Glutamatergic neuron (in vitro differentiated cells): ENCODE data around the gene RIPK3. TPM values are rescaled to one million over a fixed set of nuclear protein-coding genes. Genes with fewer than 3 reads are reported as not detected.

Experiments used
- DNase-seq: peaks from one replicate; pipeline ENCODE4 v3.0.0; 2022
- H3K27ac Mint-ChIP-seq: one replicate; pipeline ENCODE4 v1.8.0; 2020; ENCODE audit warnings: mild to moderate bottlenecking, mixed read lengths, inconsistent platforms; ENCODE audit not compliant: unreplicated experiment
- H3K27me3 Mint-ChIP-seq: one replicate; pipeline ENCODE4 v1.8.0; 2020; ENCODE audit warnings: mild to moderate bottlenecking, moderate library complexity, mixed read lengths, inconsistent platforms; ENCODE audit not compliant: unreplicated experiment
- H3K36me3 Mint-ChIP-seq: one replicate; pipeline ENCODE4 v1.8.0; 2020; ENCODE audit warnings: mild to moderate bottlenecking, mixed read lengths, inconsistent platforms; ENCODE audit not compliant: unreplicated experiment
- H3K4me1 Mint-ChIP-seq: one replicate; pipeline ENCODE4 v1.8.0; 2020; ENCODE audit warnings: mild to moderate bottlenecking, low read depth, mixed read lengths, inconsistent platforms; ENCODE audit not compliant: unreplicated experiment
- H3K4me3 Mint-ChIP-seq: one replicate; pipeline ENCODE4 v1.8.0; 2020; ENCODE audit warnings: mild to moderate bottlenecking, mixed read lengths, inconsistent platforms; ENCODE audit not compliant: unreplicated experiment
- H3K9me3 Mint-ChIP-seq: one replicate; pipeline ENCODE4 v1.8.0; 2020; ENCODE audit warnings: mild to moderate bottlenecking, moderate library complexity, mixed read lengths, inconsistent platforms; ENCODE audit not compliant: unreplicated experiment
- total RNA-seq: library from RNA; stranded (reverse); fragmentation: NEBNext Ultra II Directional; extraction: Animal tissue kit (Norgen Biotek cat#: 25700); gene quantifications from one replicate; pipeline ENCODE4 v1.2.1, GENCODE V29; 2021; ENCODE audit not compliant: unreplicated experiment
- TF ChIP-seq, protein P1 (sequence below): fragments of 200-600 bp; sonication (generic); IDR thresholded peaks from one replicate; pipeline ENCODE4 v1.5.0; 2021; ENCODE audit not compliant: partially characterized antibody, unreplicated experiment

The RIPK3 gene
- total RNA-seq, 1 donor from 2014 or later: not detected

DNA sequence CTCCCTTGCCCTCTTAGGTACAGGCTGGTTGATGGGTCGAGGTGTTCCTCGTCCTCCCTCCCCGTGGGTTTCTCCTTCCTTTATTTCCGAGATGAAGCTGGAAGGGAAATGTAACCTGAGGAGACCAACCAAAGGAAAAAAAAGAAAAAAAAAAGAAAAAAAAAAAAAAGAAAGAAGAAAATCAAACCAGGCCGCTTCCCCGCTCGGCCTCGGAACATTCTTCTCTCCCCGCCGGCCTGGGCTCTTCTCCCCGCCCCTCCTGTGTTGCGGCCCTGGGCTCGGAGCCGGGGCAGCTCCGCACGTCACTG lies 26.6 kb upstream of the RIPK3 start:
- H3K4me3 Mint-ChIP-seq: peak overlapping the region; percentile 85
- H3K4me1 Mint-ChIP-seq: peaks cover 3% of the 10 kb centered on the region
- H3K27ac Mint-ChIP-seq: no peak overlapping the region
- DNase-seq: no peak
- TF ChIP-seq, protein P1, sequence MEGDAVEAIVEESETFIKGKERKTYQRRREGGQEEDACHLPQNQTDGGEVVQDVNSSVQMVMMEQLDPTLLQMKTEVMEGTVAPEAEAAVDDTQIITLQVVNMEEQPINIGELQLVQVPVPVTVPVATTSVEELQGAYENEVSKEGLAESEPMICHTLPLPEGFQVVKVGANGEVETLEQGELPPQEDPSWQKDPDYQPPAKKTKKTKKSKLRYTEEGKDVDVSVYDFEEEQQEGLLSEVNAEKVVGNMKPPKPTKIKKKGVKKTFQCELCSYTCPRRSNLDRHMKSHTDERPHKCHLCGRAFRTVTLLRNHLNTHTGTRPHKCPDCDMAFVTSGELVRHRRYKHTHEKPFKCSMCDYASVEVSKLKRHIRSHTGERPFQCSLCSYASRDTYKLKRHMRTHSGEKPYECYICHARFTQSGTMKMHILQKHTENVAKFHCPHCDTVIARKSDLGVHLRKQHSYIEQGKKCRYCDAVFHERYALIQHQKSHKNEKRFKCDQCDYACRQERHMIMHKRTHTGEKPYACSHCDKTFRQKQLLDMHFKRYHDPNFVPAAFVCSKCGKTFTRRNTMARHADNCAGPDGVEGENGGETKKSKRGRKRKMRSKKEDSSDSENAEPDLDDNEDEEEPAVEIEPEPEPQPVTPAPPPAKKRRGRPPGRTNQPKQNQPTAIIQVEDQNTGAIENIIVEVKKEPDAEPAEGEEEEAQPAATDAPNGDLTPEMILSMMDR: no peak
- peaks cover 6% of the 10 kb centered on the region for H3K27me3 Mint-ChIP-seq
- peaks cover 8% of the 10 kb centered on the region for H3K9me3 Mint-ChIP-seq
- H3K36me3 Mint-ChIP-seq: no peaks in the 10 kb centered on the region

DNA sequence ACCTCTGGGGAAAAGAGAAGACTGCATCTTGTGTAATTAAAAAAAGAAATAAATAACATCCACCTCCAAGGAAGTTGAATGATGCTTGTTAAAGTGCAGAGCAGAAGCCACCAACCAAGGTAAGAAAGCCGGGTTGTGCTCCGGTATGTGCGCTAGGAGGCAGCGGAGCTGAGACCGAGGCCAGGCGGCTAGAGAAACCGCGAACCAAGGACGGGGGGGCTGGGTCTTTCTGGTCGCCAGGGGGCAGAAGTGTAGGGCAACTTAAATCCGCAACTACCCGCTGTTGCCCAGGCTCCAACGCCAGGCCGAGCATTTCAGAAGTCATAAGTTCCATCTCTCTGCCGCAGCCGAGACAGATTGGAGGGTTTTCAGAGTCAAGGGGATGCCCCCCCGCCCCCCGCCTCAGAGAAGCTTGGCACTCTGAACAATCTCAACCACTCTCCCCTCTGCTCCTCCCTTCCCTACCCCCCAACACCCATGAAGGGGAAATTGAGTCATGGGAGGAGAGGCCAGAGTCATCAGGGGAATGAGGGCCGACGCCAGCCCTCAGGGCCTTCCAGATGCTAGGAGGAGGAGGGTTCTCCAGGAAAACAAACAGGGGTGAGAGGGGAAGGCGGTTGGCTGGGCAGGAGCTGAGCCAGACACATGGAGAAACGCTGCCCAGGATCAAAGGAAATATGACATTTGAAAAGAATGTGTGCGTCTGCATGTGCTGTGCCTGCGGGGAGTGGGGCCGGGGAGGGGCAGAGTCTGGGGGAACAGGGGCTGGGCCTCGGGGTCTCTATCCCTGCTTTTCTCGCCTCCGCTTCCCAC lies 26.0 kb upstream of the RIPK3 start:
- Mint-ChIP-seq H3K4me3 (peak overlapping the region; percentile 85), H3K9me3 (peaks cover 5% of the 10 kb centered on the region), H3K4me1 (peaks cover 3% of the 10 kb centered on the region), H3K27ac (peak overlapping the region; percentile 80), H3K27me3 (peaks cover 6% of the 10 kb centered on the region), H3K36me3 (no peaks in the 10 kb centered on the region)
- TF ChIP-seq, protein P1: peak; percentile 79
- peak; percentile 89 for DNase-seq

DNA sequence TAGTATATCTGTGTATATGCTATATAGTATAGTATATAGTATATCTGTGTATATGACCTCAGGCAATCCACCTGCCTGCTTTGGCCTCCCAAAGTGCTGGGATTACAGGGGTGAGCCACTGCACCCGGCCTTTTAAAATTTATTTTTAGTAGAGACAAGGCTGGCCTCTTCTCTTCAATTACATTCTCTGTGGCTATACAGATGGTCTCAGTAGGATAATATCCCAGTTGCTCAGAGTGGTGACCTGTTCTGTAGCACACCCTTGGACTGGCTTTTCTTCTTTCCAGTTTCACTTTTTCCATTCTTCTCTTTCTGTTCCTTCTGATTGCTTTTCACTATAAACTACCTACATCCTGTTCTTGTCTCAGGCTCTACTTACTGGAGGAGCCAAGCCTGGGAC lies 25.1 kb upstream of the RIPK3 start:
- DNase-seq: no peak
- no peak overlapping the region for H3K27ac Mint-ChIP-seq
- H3K4me3 Mint-ChIP-seq: peak overlapping the region; percentile 85
- H3K9me3 Mint-ChIP-seq: peaks cover 7% of the 10 kb centered on the region
- peaks cover 6% of the 10 kb centered on the region for H3K27me3 Mint-ChIP-seq
- H3K36me3 Mint-ChIP-seq: no peaks in the 10 kb centered on the region
- TF ChIP-seq, protein P1: no peak
- peaks cover 3% of the 10 kb centered on the region for H3K4me1 Mint-ChIP-seq

DNA sequence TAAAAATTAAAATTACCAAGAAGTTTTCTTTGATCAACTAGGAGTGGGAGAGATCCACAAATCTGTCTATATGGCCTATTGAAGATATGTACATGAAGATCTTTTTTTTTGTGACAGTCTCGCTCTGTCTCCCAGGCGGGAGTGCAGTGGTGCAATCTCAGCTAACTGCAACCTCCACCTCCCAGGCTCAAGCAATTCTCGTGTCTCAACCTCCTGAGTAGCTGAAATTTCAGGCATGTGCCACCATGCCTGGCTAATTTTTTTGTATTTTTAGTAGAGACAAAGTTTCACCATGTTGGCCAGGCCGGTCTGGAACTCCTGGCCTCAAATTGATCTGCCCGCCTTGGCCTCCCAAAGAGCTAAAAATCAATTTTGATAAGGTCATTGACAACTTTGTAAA lies 23.6 kb upstream of the RIPK3 start:
- no peaks in the 10 kb centered on the region for H3K36me3 Mint-ChIP-seq
- TF ChIP-seq, protein P1: no peak
- DNase-seq: no peak
- peaks cover 1% of the 10 kb centered on the region for H3K4me1 Mint-ChIP-seq
- H3K9me3 Mint-ChIP-seq: peaks cover 9% of the 10 kb centered on the region
- H3K27ac Mint-ChIP-seq: no peak overlapping the region
- no peak overlapping the region for H3K4me3 Mint-ChIP-seq
- peaks cover 4% of the 10 kb centered on the region for H3K27me3 Mint-ChIP-seq

DNA sequence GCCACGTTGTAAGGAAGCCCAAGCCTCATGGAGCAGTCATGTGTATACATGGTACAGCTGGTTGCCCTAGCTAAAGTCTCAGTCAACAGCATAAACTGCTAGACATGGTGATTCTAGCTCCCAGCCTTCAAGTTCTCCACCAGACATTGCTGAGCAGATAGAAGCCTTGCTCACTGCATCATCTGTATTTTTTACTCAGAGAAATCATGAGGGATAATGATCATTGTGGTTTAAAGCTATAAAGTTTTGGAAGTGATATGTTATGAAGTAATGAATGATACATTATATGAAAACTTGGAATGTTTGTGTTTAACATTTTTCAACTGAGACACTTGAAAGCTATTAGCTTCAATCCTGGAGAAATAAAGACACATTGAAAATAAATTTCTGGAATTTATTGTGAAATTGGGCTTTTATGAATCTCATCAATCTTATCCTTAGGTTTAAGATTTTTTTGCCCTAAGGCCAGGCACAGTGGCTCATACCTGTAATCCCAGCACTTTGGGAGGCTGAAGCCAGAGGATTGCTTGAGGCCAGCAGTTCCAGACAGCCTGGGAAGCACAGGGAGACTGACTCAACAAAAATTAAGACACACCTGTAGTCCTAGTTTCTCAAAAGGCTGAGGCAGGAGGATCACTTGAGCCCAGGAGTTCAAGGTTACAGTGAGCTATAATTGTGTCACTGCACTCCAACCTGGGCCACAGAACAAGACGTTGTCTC lies 22.6 kb upstream of the RIPK3 start:
- TF ChIP-seq, protein P1: no peak
- no peak for DNase-seq
- Mint-ChIP-seq H3K4me1 (peaks cover under 1% of the 10 kb centered on the region), H3K27me3 (peaks cover 1% of the 10 kb centered on the region), H3K4me3 (no peak overlapping the region), H3K9me3 (peaks cover 6% of the 10 kb centered on the region), H3K27ac (no peak overlapping the region), H3K36me3 (no peaks in the 10 kb centered on the region)
